ENCODE measurements around the gene SAV1. TPM values are rescaled to one million over a fixed set of nuclear protein-coding genes. Genes with fewer than 3 reads are reported as not detected.

The SAV1 gene
- total RNA-seq, 2 experiments from 2014 or later: 6.1 to 6.9 TPM

GRCh38 chr14:50615552-50615951 lies 52.6 kb downstream of the SAV1 start:
- Mint-ChIP-seq H3K27ac (no peak overlapping the region), H3K9me3 (no peaks in the 10 kb centered on the region), H3K4me1 (no peaks in the 10 kb centered on the region), H3K4me3 (no peak overlapping the region), H3K36me3 (ENCODE audit: low read depth) (no peaks in the 10 kb centered on the region), H3K27me3 (peaks cover 6% of the 10 kb centered on the region)
- ChIA-PET POLR2A (no interaction called here), CTCF (interaction anchor here (0.6 to 1.5 kb wide), 3 partner anchors 131 to 245 kb away, joined by 3 to 6 read pairs (median 3); no protein-coding TSS in a partner anchor)
- DNase-seq: no peak

GRCh38 chr14:50615056-50615455 lies 53.0 kb downstream of the SAV1 start:
- Mint-ChIP-seq H3K36me3 (ENCODE audit: low read depth) (no peaks in the 10 kb centered on the region), H3K27ac (no peak overlapping the region), H3K4me1 (no peaks in the 10 kb centered on the region), H3K9me3 (no peaks in the 10 kb centered on the region), H3K27me3 (peaks cover 6% of the 10 kb centered on the region), H3K4me3 (no peak overlapping the region)
- ChIA-PET POLR2A (no interaction called here), CTCF (interaction anchor here (0.6 to 1.5 kb wide), 2 partner anchors 169 to 245 kb away, joined by 3 to 6 read pairs; no protein-coding TSS in a partner anchor)
- no peak for DNase-seq

GRCh38 chr14:50612806-50613205 lies 55.3 kb downstream of the SAV1 start:
- Mint-ChIP-seq H3K4me1 (no peaks in the 10 kb centered on the region), H3K36me3 (ENCODE audit: low read depth) (no peaks in the 10 kb centered on the region), H3K9me3 (no peaks in the 10 kb centered on the region), H3K27ac (no peak overlapping the region), H3K4me3 (no peak overlapping the region), H3K27me3 (peaks cover 8% of the 10 kb centered on the region)
- ChIA-PET CTCF (no interaction called here), POLR2A (no interaction called here)
- no peak for DNase-seq

- no peaks in the 10 kb centered on the region for H3K36me3 Mint-ChIP-seq (ENCODE audit: low read depth)
- H3K4me1 Mint-ChIP-seq: no peaks in the 10 kb centered on the region
- ChIA-PET POLR2A (no interaction called here), CTCF (interaction anchor here (0.6 kb wide), 1 partner anchor 250 kb away, joined by 3 read pairs; no protein-coding TSS in a partner anchor)
- H3K9me3 Mint-ChIP-seq: no peaks in the 10 kb centered on the region
- H3K27me3 Mint-ChIP-seq: peaks cover 8% of the 10 kb centered on the region
- H3K4me3 Mint-ChIP-seq: no peak overlapping the region
- no peak overlapping the region for H3K27ac Mint-ChIP-seq
- DNase-seq: no peak
Observed at GRCh38 chr14:50610465-50610864, 57.6 kb downstream of the SAV1 start.

GRCh38 chr14:50608302-50608851 lies 59.7 kb downstream of the SAV1 start:
- H3K4me1 Mint-ChIP-seq: no peaks in the 10 kb centered on the region
- H3K4me3 Mint-ChIP-seq: no peak overlapping the region
- ChIA-PET CTCF (interaction anchor here (1.2 to 2.1 kb wide), 3 partner anchors 10 to 103 kb away, joined by 3 to 6 read pairs (median 3); no protein-coding TSS in a partner anchor), POLR2A (no interaction called here)
- H3K36me3 Mint-ChIP-seq (ENCODE audit: low read depth): no peaks in the 10 kb centered on the region
- H3K27ac Mint-ChIP-seq: no peak overlapping the region
- peaks cover 8% of the 10 kb centered on the region for H3K27me3 Mint-ChIP-seq
- no peak for DNase-seq
- H3K9me3 Mint-ChIP-seq: no peaks in the 10 kb centered on the region

- Mint-ChIP-seq H3K9me3 (no peaks in the 10 kb centered on the region), H3K4me1 (no peaks in the 10 kb centered on the region), H3K4me3 (no peak overlapping the region), H3K27me3 (peaks cover 8% of the 10 kb centered on the region), H3K36me3 (ENCODE audit: low read depth) (no peaks in the 10 kb centered on the region), H3K27ac (no peak overlapping the region)
- POLR2A ChIA-PET: no interaction called here
- no peak for DNase-seq
- CTCF ChIA-PET: interaction anchor here (1.2 to 2.1 kb wide), 4 partner anchors 10 to 171 kb away, joined by 3 to 6 read pairs (median 4); no protein-coding TSS in a partner anchor
Observed at GRCh38 chr14:50607761-50608160, 60.3 kb downstream of the SAV1 start.

- no peak overlapping the region for H3K4me3 Mint-ChIP-seq
- POLR2A ChIA-PET: no interaction called here
- H3K4me1 Mint-ChIP-seq: no peaks in the 10 kb centered on the region
- no peaks in the 10 kb centered on the region for H3K9me3 Mint-ChIP-seq
- no peak for DNase-seq
- no peak overlapping the region for H3K27ac Mint-ChIP-seq
- H3K36me3 Mint-ChIP-seq (ENCODE audit: low read depth): no peaks in the 10 kb centered on the region
- peaks cover 8% of the 10 kb centered on the region for H3K27me3 Mint-ChIP-seq
- CTCF ChIA-PET: interaction anchor here (1.2 to 2.1 kb wide), 4 partner anchors 9 to 171 kb away, joined by 3 to 6 read pairs (median 4); no protein-coding TSS in a partner anchor
Observed at GRCh38 chr14:50607181-50607580, 60.9 kb downstream of the SAV1 start.

- POLR2A ChIA-PET: interaction anchor here (1.3 kb wide), 1 partner anchor 253 kb away, joined by 3 read pairs; no protein-coding TSS in a partner anchor
- Mint-ChIP-seq H3K27ac (no peak overlapping the region), H3K36me3 (ENCODE audit: low read depth) (no peaks in the 10 kb centered on the region), H3K4me1 (no peaks in the 10 kb centered on the region), H3K27me3 (peaks cover 6% of the 10 kb centered on the region), H3K4me3 (no peak overlapping the region), H3K9me3 (no peaks in the 10 kb centered on the region)
- no peak for DNase-seq
- CTCF ChIA-PET: interaction anchor here (1.4 to 2.1 kb wide), 2 partner anchors 8 to 172 kb away, joined by 4 to 6 read pairs; no protein-coding TSS in a partner anchor
Observed at GRCh38 chr14:50606468-50606867, 61.6 kb downstream of the SAV1 start.

GRCh38 chr14:50605766-50606165 lies 62.3 kb downstream of the SAV1 start:
- Mint-ChIP-seq H3K9me3 (no peaks in the 10 kb centered on the region), H3K4me1 (no peaks in the 10 kb centered on the region), H3K4me3 (no peak overlapping the region), H3K27ac (no peak overlapping the region), H3K36me3 (ENCODE audit: low read depth) (no peaks in the 10 kb centered on the region), H3K27me3 (peaks cover 3% of the 10 kb centered on the region)
- POLR2A ChIA-PET: interaction anchor here (1.3 kb wide), 1 partner anchor 254 kb away, joined by 3 read pairs; no protein-coding TSS in a partner anchor
- no peak for DNase-seq
- CTCF ChIA-PET: interaction anchor here (0.5 to 1.4 kb wide), 2 partner anchors 95 to 171 kb away, joined by 4 read pairs; no protein-coding TSS in a partner anchor

GRCh38 chr14:50603565-50603964 lies 64.5 kb downstream of the SAV1 start:
- no peak overlapping the region for H3K4me3 Mint-ChIP-seq

GRCh38 chr14:50602035-50602434 lies 66.1 kb downstream of the SAV1 start:
- no peak overlapping the region for H3K27ac Mint-ChIP-seq

More at GRCh38 chr14:50603565-50603964, 64.5 kb downstream of the SAV1 start:
- DNase-seq: no peak
- H3K9me3 Mint-ChIP-seq: no peaks in the 10 kb centered on the region
- no peaks in the 10 kb centered on the region for H3K36me3 Mint-ChIP-seq (ENCODE audit: low read depth)
- CTCF ChIA-PET: no interaction called here
- POLR2A ChIA-PET: no interaction called here
- H3K27me3 Mint-ChIP-seq: no peaks in the 10 kb centered on the region
- no peak overlapping the region for H3K27ac Mint-ChIP-seq
- peaks cover 2% of the 10 kb centered on the region for H3K4me1 Mint-ChIP-seq

GRCh38 chr14:50601394-50601793 lies 66.7 kb downstream of the SAV1 start:
- POLR2A ChIA-PET: interaction anchor here (0.6 kb wide), 1 partner anchor 515 kb away, joined by 3 read pairs; no protein-coding TSS in a partner anchor
- Mint-ChIP-seq H3K36me3 (ENCODE audit: low read depth) (no peaks in the 10 kb centered on the region), H3K9me3 (no peaks in the 10 kb centered on the region), H3K27me3 (no peaks in the 10 kb centered on the region), H3K27ac (no peak overlapping the region), H3K4me3 (no peak overlapping the region), H3K4me1 (peaks cover 2% of the 10 kb centered on the region)
- CTCF ChIA-PET: interaction anchor here (0.6 to 2.6 kb wide), 13 partner anchors 18 to 261 kb away, joined by 3 to 29 read pairs (median 4); no protein-coding TSS in a partner anchor
- DNase-seq: no peak

More at GRCh38 chr14:50602035-50602434, 66.1 kb downstream of the SAV1 start:
- ChIA-PET CTCF (interaction anchor here (0.6 to 2.6 kb wide), 7 partner anchors 110 to 261 kb away, joined by 3 to 29 read pairs (median 5); no protein-coding TSS in a partner anchor), POLR2A (interaction anchor here (0.6 kb wide), 1 partner anchor 514 kb away, joined by 3 read pairs; no protein-coding TSS in a partner anchor)
- Mint-ChIP-seq H3K4me1 (peaks cover 2% of the 10 kb centered on the region), H3K9me3 (no peaks in the 10 kb centered on the region), H3K36me3 (ENCODE audit: low read depth) (no peaks in the 10 kb centered on the region), H3K4me3 (no peak overlapping the region), H3K27me3 (no peaks in the 10 kb centered on the region)
- DNase-seq: no peak

- CTCF ChIA-PET: interaction anchor here (0.6 to 2.6 kb wide), 13 partner anchors 10 to 266 kb away, joined by 3 to 29 read pairs (median 4); no protein-coding TSS in a partner anchor
Observed at GRCh38 chr14:50600849-50601248, 67.3 kb downstream of the SAV1 start.

More at GRCh38 chr14:50600849-50601248, 67.3 kb downstream of the SAV1 start:
- no peak overlapping the region for H3K4me3 Mint-ChIP-seq
- no peaks in the 10 kb centered on the region for H3K36me3 Mint-ChIP-seq (ENCODE audit: low read depth)
- DNase-seq: no peak
- H3K4me1 Mint-ChIP-seq: peaks cover 2% of the 10 kb centered on the region
- POLR2A ChIA-PET: no interaction called here
- no peak overlapping the region for H3K27ac Mint-ChIP-seq
- H3K9me3 Mint-ChIP-seq: no peaks in the 10 kb centered on the region
- H3K27me3 Mint-ChIP-seq: no peaks in the 10 kb centered on the region

All from activated CD4-positive, alpha-beta memory T cell treated with anti-CD3 and anti-CD28 coated beads, Interleukin-2, amount 10 ng/mL, durations not matched to agents 7 days and 5 days (primary cell).